ENCODE results near the gene ATOH8. TPM values are rescaled to one million over a fixed set of nuclear protein-coding genes. Genes with fewer than 3 reads are reported as not detected.

Gene ATOH8
- total RNA-seq, 2 experiments from 2014 or later = not detected

- no peak for TF ChIP-seq CTCF (IDR thresholded peaks at IDR 0.05)
- no peak for DNase-seq
- Mint-ChIP-seq H3K36me3 (ENCODE audit: low read depth) (no peaks in the 10 kb centered on the region), H3K27ac (no peak overlapping the region), H3K4me1 (ENCODE audit: low read depth) (no peaks in the 10 kb centered on the region), H3K27me3 (peaks cover 12% of the 10 kb centered on the region), H3K9me3 (no peaks in the 10 kb centered on the region), H3K4me3 (no peak overlapping the region)
- Histone ChIP-seq H3K4me3 (ENCODE audit: low read length) (no peak overlapping the region), H3K27me3 (ENCODE audit: control insufficient read depth in 1 of 2, insufficient read depth in 2 of 2, low read length in 2 of 2) (peaks cover 0 to 8% of the 10 kb centered on the region in 2 experiments), H3K9me3 (ENCODE audit: control insufficient read depth in 1 of 2, insufficient read depth in 1 of 2, low read length in 2 of 2) (no peaks in the 10 kb centered on the region), H3K36me3 (ENCODE audit: insufficient read depth, low read length) (no peaks in the 10 kb centered on the region), H3K27ac (ENCODE audit: low read depth in 1 of 2, low read length in 2 of 2) (no peak overlapping the region), H3K4me1 (ENCODE audit: insufficient read depth, low read length) (no peaks in the 10 kb centered on the region)
- POLR2A ChIA-PET = no interaction called here
- no peak for ATAC-seq (ENCODE audit: poor library complexity)
- intact Hi-C loops (cut with DNase I, micrococcal nuclease) = no loop called here
- CTCF ChIA-PET = interaction anchor here (0.5 kb wide), 1 partner anchor 155 kb away, joined by 3 read pairs; no protein-coding TSS in a partner anchor
These were observed 25.0 kb downstream of the ATOH8 start for GRCh38 chr2:85778646-85779379.

GRCh38 chr2:85779641-85780315 is 26.0 kb downstream of the ATOH8 start:
- no peak for TF ChIP-seq CTCF (IDR thresholded peaks at IDR 0.05)
- ChIA-PET CTCF (interaction anchor here (0.5 kb wide), 1 partner anchor 154 kb away, joined by 3 read pairs; no protein-coding TSS in a partner anchor), POLR2A (no interaction called here)
- no peak overlapping the region for H3K4me3 ChIP-seq (ENCODE audit: low read length)
- no peaks in the 10 kb centered on the region for H3K36me3 ChIP-seq (ENCODE audit: insufficient read depth, low read length)
- Mint-ChIP-seq H3K4me1 (ENCODE audit: low read depth) (no peaks in the 10 kb centered on the region), H3K27ac (no peak overlapping the region), H3K27me3 (peaks cover 7% of the 10 kb centered on the region), H3K4me3 (no peak overlapping the region), H3K9me3 (no peaks in the 10 kb centered on the region), H3K36me3 (ENCODE audit: low read depth) (no peaks in the 10 kb centered on the region)
- intact Hi-C loops (cut with DNase I, micrococcal nuclease) = no loop called here
- H3K4me1 ChIP-seq (ENCODE audit: insufficient read depth, low read length) = no peaks in the 10 kb centered on the region
- peaks cover 0 to 8% of the 10 kb centered on the region in 2 experiments for H3K27me3 ChIP-seq (ENCODE audit: control insufficient read depth in 1 of 2, insufficient read depth in 2 of 2, low read length in 2 of 2)
- H3K27ac ChIP-seq (ENCODE audit: low read depth in 1 of 2, low read length in 2 of 2) = no peak overlapping the region
- ATAC-seq (ENCODE audit: poor library complexity) (no peak), DNase-seq (no peak)
- no peaks in the 10 kb centered on the region for H3K9me3 ChIP-seq (ENCODE audit: control insufficient read depth in 1 of 2, insufficient read depth in 1 of 2, low read length in 2 of 2)

- intact Hi-C loops (cut with DNase I, micrococcal nuclease) = no loop called here
- Histone ChIP-seq H3K4me1 (ENCODE audit: insufficient read depth, low read length) (no peaks in the 10 kb centered on the region), H3K27ac (ENCODE audit: low read depth in 1 of 2, low read length in 2 of 2) (no peak overlapping the region), H3K4me3 (ENCODE audit: low read length) (no peak overlapping the region), H3K36me3 (ENCODE audit: insufficient read depth, low read length) (no peaks in the 10 kb centered on the region), H3K27me3 (ENCODE audit: control insufficient read depth in 1 of 2, insufficient read depth in 2 of 2, low read length in 2 of 2) (peaks cover 0 to 5% of the 10 kb centered on the region in 2 experiments), H3K9me3 (ENCODE audit: control insufficient read depth in 1 of 2, insufficient read depth in 1 of 2, low read length in 2 of 2) (no peaks in the 10 kb centered on the region)
- no peaks in the 10 kb centered on the region for H3K9me3 Mint-ChIP-seq
- no peak for ATAC-seq (ENCODE audit: poor library complexity)
- H3K36me3 Mint-ChIP-seq (ENCODE audit: low read depth) = no peaks in the 10 kb centered on the region
- no peaks in the 10 kb centered on the region for H3K4me1 Mint-ChIP-seq (ENCODE audit: low read depth)
- H3K27me3 Mint-ChIP-seq = peaks cover 5% of the 10 kb centered on the region
- H3K4me3 Mint-ChIP-seq = no peak overlapping the region
- TF ChIP-seq CTCF (IDR thresholded peaks at IDR 0.05) = no peak
- ChIA-PET POLR2A (no interaction called here), CTCF (no interaction called here)
- DNase-seq = no peak
- H3K27ac Mint-ChIP-seq = no peak overlapping the region
These were observed 26.7 kb downstream of the ATOH8 start for GRCh38 chr2:85780316-85781012.
